Endothelial cell (in vitro differentiated cells): ENCODE measurements around the gene MAVS. TPM values are rescaled to one million over a fixed set of nuclear protein-coding genes. Genes with fewer than 3 reads are reported as not detected.

Source experiments
- DNase-seq: peaks from one replicate; pipeline ENCODE4 v3.0.0; 2021; ENCODE audit warnings: low spot score
- H3K27ac Mint-ChIP-seq: one replicate; pipeline ENCODE4 v1.8.0; 2021; ENCODE audit warnings: mixed read lengths, inconsistent platforms; ENCODE audit not compliant: unreplicated experiment
- H3K27me3 Mint-ChIP-seq: one replicate; pipeline ENCODE4 v1.8.0; 2021; ENCODE audit warnings: mild to moderate bottlenecking, moderate library complexity, mixed read lengths, inconsistent platforms; ENCODE audit not compliant: unreplicated experiment
- H3K36me3 Mint-ChIP-seq: one replicate; pipeline ENCODE4 v1.8.0; 2021; ENCODE audit warnings: mild to moderate bottlenecking, low read depth, mixed read lengths, inconsistent platforms; ENCODE audit not compliant: unreplicated experiment
- H3K4me1 Mint-ChIP-seq: one replicate; pipeline ENCODE4 v1.8.0; 2021; ENCODE audit warnings: mild to moderate bottlenecking, mixed read lengths, inconsistent platforms; ENCODE audit not compliant: unreplicated experiment
- H3K4me3 Mint-ChIP-seq: one replicate; pipeline ENCODE4 v1.8.0; 2021; ENCODE audit warnings: mild to moderate bottlenecking, mixed read lengths, inconsistent platforms; ENCODE audit not compliant: unreplicated experiment
- H3K9me3 Mint-ChIP-seq: one replicate; pipeline ENCODE4 v1.8.0; 2021; ENCODE audit warnings: mixed read lengths, inconsistent platforms; ENCODE audit not compliant: unreplicated experiment
- total RNA-seq: library from RNA; stranded (reverse); fragmentation: NEBNext Ultra II Directional; extraction: Animal tissue kit (Norgen Biotek cat#: 25700); gene quantifications from one replicate; pipeline ENCODE4 v1.2.1, GENCODE V29; 2021; ENCODE audit not compliant: unreplicated experiment
- TF ChIP-seq, protein P1 (sequence below): fragments of 200-600 bp; sonication (generic); IDR thresholded peaks from one replicate; pipeline ENCODE4 v1.5.0; 2021; ENCODE audit warnings: antibody characterized with exemption; ENCODE audit not compliant: unreplicated experiment

MAVS gene
- total RNA-seq, 1 donor from 2014 or later = 111 TPM

DNA sequence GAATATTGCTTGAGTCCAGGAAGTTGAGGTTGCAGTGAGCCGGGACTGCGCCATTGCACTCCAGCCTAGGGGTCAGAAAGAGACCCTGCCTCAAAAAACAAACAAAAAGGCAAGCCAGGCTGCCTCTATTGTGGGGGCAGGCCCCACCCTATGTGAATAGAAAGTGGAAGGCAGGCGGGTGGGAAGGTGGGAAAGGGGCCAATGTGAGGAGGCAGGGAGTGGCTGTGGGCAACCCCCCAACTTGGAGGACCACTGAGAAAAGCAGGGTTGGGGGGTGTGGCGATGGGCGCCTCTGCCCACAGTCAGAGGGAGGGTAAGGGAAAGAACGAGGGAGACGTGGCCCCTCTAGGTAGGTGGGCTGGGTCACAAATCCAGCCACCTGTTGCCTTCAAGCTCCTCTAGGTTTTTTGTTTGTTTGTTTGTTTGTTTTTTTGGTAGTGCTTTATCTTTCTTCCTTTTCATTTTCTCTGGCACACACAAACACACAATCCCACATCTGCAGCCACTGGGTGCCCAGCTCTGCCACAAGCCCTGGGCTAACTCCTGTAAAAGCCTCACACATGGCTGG lies 31.6 kb upstream of the MAVS start:
- peaks cover 14% of the 10 kb centered on the region for H3K4me1 Mint-ChIP-seq

DNA sequence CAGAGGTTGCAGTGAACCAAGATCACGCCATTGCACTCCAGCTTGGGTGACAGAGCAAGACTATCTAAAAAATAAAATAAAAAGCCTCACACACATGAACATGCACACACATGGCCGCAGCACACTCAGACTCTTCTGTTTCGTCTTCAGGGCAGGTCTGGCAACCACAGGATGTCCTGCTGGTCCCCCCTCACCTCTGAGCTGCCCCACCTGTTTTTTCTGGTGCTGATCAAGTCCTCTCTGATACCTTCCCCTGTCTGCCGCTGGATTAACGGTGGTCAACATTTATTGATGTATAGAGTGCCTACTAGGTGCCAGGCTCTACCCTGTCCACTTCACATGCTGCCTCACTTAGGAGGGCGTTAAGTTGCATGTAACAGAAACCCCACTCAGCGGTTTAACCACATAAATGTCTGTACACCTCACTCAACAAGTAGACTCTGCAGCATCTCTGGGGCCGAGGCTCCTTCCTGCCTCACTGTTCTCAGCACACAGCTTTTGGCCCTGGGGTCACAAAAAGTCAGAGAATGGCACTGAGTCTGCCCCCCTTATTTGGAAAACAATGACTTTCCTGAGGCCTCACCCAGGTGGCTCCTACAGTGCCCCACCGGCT lies 30.8 kb upstream of the MAVS start:
- no peak overlapping the region for H3K4me3 Mint-ChIP-seq
- peaks cover under 1% of the 10 kb centered on the region for H3K36me3 Mint-ChIP-seq
- peaks cover 9% of the 10 kb centered on the region for H3K27me3 Mint-ChIP-seq
- H3K9me3 Mint-ChIP-seq = no peaks in the 10 kb centered on the region
- peaks cover 15% of the 10 kb centered on the region for H3K4me1 Mint-ChIP-seq
- DNase-seq = no peak
- no peak overlapping the region for H3K27ac Mint-ChIP-seq
- TF ChIP-seq, protein P1, sequence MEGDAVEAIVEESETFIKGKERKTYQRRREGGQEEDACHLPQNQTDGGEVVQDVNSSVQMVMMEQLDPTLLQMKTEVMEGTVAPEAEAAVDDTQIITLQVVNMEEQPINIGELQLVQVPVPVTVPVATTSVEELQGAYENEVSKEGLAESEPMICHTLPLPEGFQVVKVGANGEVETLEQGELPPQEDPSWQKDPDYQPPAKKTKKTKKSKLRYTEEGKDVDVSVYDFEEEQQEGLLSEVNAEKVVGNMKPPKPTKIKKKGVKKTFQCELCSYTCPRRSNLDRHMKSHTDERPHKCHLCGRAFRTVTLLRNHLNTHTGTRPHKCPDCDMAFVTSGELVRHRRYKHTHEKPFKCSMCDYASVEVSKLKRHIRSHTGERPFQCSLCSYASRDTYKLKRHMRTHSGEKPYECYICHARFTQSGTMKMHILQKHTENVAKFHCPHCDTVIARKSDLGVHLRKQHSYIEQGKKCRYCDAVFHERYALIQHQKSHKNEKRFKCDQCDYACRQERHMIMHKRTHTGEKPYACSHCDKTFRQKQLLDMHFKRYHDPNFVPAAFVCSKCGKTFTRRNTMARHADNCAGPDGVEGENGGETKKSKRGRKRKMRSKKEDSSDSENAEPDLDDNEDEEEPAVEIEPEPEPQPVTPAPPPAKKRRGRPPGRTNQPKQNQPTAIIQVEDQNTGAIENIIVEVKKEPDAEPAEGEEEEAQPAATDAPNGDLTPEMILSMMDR = no peak

More for the DNA sequence above, 31.6 kb upstream of the MAVS start:
- no peak overlapping the region for H3K4me3 Mint-ChIP-seq
- TF ChIP-seq, protein P1 = no peak
- H3K36me3 Mint-ChIP-seq = no peaks in the 10 kb centered on the region
- H3K9me3 Mint-ChIP-seq = no peaks in the 10 kb centered on the region
- DNase-seq = no peak
- H3K27ac Mint-ChIP-seq = no peak overlapping the region
- peaks cover 9% of the 10 kb centered on the region for H3K27me3 Mint-ChIP-seq

DNA sequence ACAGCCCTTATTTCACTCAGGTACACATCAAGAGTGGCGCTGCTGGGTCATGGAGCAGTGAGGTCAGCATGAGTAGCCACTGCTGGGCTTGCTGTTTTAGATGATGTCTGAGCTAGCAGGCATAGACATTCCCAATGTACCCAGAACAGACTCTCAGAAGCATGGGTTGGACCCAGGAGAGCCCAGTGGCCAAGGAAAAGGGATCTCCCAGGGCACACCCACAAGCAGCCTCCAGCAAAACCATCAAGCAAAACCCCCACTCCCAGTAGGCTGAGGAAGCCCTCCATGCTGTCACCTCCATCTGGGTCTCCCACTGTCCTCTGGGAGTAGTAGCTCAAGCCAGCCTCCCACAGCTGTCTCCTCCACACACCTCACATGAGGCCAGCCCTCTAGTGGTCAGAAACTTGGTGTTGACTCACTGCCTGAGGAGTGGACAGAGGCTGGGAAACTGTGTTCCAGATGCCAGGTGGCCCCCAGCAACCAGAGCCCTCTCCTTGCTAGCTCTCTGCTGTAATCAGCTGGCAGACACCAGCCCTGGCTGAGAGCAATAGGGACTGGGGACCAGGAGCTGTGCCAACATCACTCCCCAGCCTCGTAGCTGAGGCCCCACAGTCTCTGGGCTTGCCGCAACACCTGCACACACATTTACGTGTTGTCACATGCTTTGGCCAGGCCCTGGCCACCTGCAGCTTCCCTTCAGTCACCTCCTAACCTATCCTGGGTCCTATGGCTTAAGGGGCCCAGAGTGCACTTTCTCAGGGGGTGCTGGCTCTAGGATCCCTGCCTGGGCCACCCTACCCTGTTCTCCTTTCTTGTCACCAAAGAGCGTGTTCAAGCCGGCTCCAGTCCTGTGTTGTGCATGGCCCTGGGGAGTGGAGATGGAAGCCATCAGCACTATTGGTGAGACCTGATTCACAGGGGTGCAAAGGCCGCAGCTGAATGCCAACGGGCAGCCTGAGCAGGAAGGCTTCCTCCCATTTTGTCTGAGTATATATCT lies 28.2 kb upstream of the MAVS start:
- peak; percentile 74 for DNase-seq
- H3K27me3 Mint-ChIP-seq = peaks cover 11% of the 10 kb centered on the region
- H3K36me3 Mint-ChIP-seq = peaks cover 4% of the 10 kb centered on the region
- no peaks in the 10 kb centered on the region for H3K9me3 Mint-ChIP-seq
- H3K4me3 Mint-ChIP-seq = no peak overlapping the region
- peaks cover 18% of the 10 kb centered on the region for H3K4me1 Mint-ChIP-seq
- peak overlapping the region; percentile 13 for H3K27ac Mint-ChIP-seq
- TF ChIP-seq, protein P1 = peak; percentile 68

DNA sequence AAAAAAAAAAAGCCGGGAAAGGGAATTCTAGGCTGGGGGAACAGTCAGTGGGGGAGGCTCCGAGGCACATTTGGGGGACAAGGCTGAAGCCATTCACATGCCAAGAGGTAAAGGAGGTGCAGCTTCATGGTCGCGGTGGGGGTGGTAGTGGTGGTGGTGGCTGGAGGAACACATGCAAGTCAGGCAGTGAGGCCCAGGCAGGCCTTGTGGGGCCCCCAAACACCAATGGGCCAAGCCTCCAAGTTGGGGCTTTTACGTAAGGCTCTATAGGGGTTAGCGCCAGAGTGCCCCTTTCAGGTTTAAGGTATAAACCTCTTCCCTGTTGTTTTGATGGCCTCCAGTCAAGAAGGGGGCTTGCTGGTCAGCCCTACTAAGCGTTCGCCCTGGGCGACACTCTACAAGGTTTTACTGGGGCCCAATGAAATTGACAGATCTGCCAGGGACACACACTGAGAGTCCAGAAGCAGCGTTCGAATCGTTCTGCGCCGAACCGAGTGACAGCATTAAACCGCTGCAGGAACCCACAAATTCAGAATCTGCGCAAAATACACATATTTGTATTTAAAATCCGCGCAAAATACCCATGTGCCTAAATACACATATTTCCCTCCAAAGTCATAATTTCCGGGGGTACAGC lies 27.1 kb upstream of the MAVS start:
- Mint-ChIP-seq H3K27ac (peak overlapping the region; percentile 74), H3K4me3 (peak overlapping the region; percentile 77), H3K4me1 (peaks cover 18% of the 10 kb centered on the region), H3K27me3 (peaks cover 11% of the 10 kb centered on the region), H3K36me3 (peaks cover 4% of the 10 kb centered on the region), H3K9me3 (no peaks in the 10 kb centered on the region)
- TF ChIP-seq, protein P1 = no peak
- DNase-seq = no peak
